ENCODE data around the gene ZFP64.

ZFP64 gene

GRCh38 chr20:52180180-52180840 is 11.3 kb downstream of the ZFP64 start:
- ChIA-PET POLR2A (no interaction called here), CTCF (interaction anchor here (1.3 kb wide), 1 partner anchor 12 kb away, joined by 4 read pairs; the partner anchor contains the start of gene ZFP64)
- Histone ChIP-seq H3K36me3 (ENCODE audit: control insufficient read depth in 2 of 2, insufficient read depth in 1 of 2, low read length in 2 of 2) (peaks cover 12 to 48% of the 10 kb centered on the region in 2 experiments; a peak in 2 of 3 replicates), H3K4me3 (ENCODE audit: low read depth, low read length) (no peak overlapping the region), H3K9me3 (ENCODE audit: control insufficient read depth, insufficient read depth, low read depth, low read length) (no peaks in the 10 kb centered on the region), H3K4me1 (ENCODE audit: control insufficient read depth, insufficient read depth, low read length) (no peaks in the 10 kb centered on the region), H3K27ac (ENCODE audit: extremely low read depth, low read depth, low read length) (no peak overlapping the region)
- no peak for TF ChIP-seq ZNF518A (tag by site-specific recombination; conservative IDR thresholded peaks at IDR 0.05; ENCODE audit: low read depth)
- no peak for TF ChIP-seq ZNF623 (tag by site-specific recombination; IDR thresholded peaks at IDR 0.05)
- TF ChIP-seq ZNF768 (tag by site-specific recombination; IDR thresholded peaks at IDR 0.05): no peak
- TF ChIP-seq ZNF23 (tag by site-specific recombination; IDR thresholded peaks at IDR 0.05; ENCODE audit: borderline replicate concordance): no peak
- TF ChIP-seq ZNF10 (tag by site-specific recombination; IDR thresholded peaks at IDR 0.05): no peak
- no peak for TF ChIP-seq ZFP69B (tag by site-specific recombination; IDR thresholded peaks at IDR 0.05)
- no peak for TF ChIP-seq AEBP2 (tag by site-specific recombination; IDR thresholded peaks at IDR 0.05; ENCODE audit: borderline replicate concordance)

GRCh38 chr20:52179331-52180179 is 12.0 kb downstream of the ZFP64 start:
- H3K9me3 ChIP-seq (ENCODE audit: control insufficient read depth, insufficient read depth, low read depth, low read length): no peaks in the 10 kb centered on the region
- H3K36me3 ChIP-seq (ENCODE audit: control insufficient read depth in 2 of 2, insufficient read depth in 1 of 2, low read length in 2 of 2): peaks cover 5 to 41% of the 10 kb centered on the region in 2 experiments; a peak in 2 of 3 replicates
- CTCF ChIA-PET: interaction anchor here (1.3 kb wide), 1 partner anchor 12 kb away, joined by 4 read pairs; the partner anchor contains the start of gene ZFP64
- H3K4me3 ChIP-seq (ENCODE audit: low read depth, low read length): no peak overlapping the region
- no peaks in the 10 kb centered on the region for H3K4me1 ChIP-seq (ENCODE audit: control insufficient read depth, insufficient read depth, low read length)
- POLR2A ChIA-PET: no interaction called here
- no peak overlapping the region for H3K27ac ChIP-seq (ENCODE audit: extremely low read depth, low read depth, low read length)
- TF ChIP-seq TSHZ1 (tag by site-specific recombination; IDR thresholded peaks at IDR 0.05; ENCODE audit: borderline replicate concordance) (no peak), ZNF362 (tag by site-specific recombination; IDR thresholded peaks at IDR 0.05) (no peak), ZNF335 (tag by site-specific recombination; conservative IDR thresholded peaks at IDR 0.05) (no peak), ZNF776 (tag by site-specific recombination; IDR thresholded peaks at IDR 0.05; ENCODE audit: borderline replicate concordance) (no peak), ZNF510 (tag by site-specific recombination; IDR thresholded peaks at IDR 0.05; ENCODE audit: insufficient replicate concordance) (no peak), ZSCAN16 (tag by site-specific recombination; IDR thresholded peaks at IDR 0.05) (no peak), ZFP69B (tag by site-specific recombination; IDR thresholded peaks at IDR 0.05) (no peak), ZNF549 (tag by site-specific recombination; IDR thresholded peaks at IDR 0.05) (no peak), SCRT1 (tag by site-specific recombination; IDR thresholded peaks at IDR 0.05; ENCODE audit: borderline replicate concordance) (no peak), ZNF221 (tag by site-specific recombination; IDR thresholded peaks at IDR 0.05; ENCODE audit: borderline replicate concordance) (no peak), ZNF292 (tag by site-specific recombination; IDR thresholded peaks at IDR 0.05; ENCODE audit: borderline replicate concordance, low read depth) (no peak), ZNF596 (tag by site-specific recombination; IDR thresholded peaks at IDR 0.05) (no peak), ZNF24 (tag by site-specific recombination; IDR thresholded peaks at IDR 0.05) (no peak), ZNF677 (tag by site-specific recombination; IDR thresholded peaks at IDR 0.05) (no peak)

Data from HEK293 (cell line).